GM19467 (cell line): Measurements from ENCODE around the gene MARCHF5.

Experiments
- ATAC-seq: cut with Tn5 transposase; IDR thresholded peaks from one replicate; pipeline ENCODE4 v1.9.1; 2021; ENCODE audit warnings: mild to moderate bottlenecking, moderate library complexity; ENCODE audit not compliant: unreplicated experiment

The MARCHF5 gene

GRCh38 chr10:92290837-92291615 is at the start of gene MARCHF5, which contains the start of gene CPEB3:
MARCHF5 (plus strand) TSS chr10:92291167; CDS start chr10:92291495, 328 bp downstream.
CPEB3 (minus strand) TSS chr10:92291078; CDS start chr10:92240350, 50,728 bp downstream.
- ATAC-seq: peak; percentile 99

GRCh38 chr10:92241501-92241900 is 49.5 kb upstream of the MARCHF5 start:
- no peak for ATAC-seq

GRCh38 chr10:92242380-92242779 is 48.6 kb upstream of the MARCHF5 start:
- ATAC-seq: no peak

GRCh38 chr10:92242910-92243671 is 47.9 kb upstream of the MARCHF5 start:
- ATAC-seq: no peak

GRCh38 chr10:92244796-92245195 is 46.2 kb upstream of the MARCHF5 start:
- ATAC-seq: no peak

GRCh38 chr10:92248566-92248965 is 42.4 kb upstream of the MARCHF5 start:
- no peak for ATAC-seq

GRCh38 chr10:92263396-92263795 is 27.6 kb upstream of the MARCHF5 start:
- no peak for ATAC-seq

- ATAC-seq: no peak
These were observed 26.7 kb upstream of the MARCHF5 start for GRCh38 chr10:92264249-92264648.

- ATAC-seq: no peak
These were observed 25.2 kb upstream of the MARCHF5 start for GRCh38 chr10:92265687-92266258.

GRCh38 chr10:92267343-92267742 is 23.6 kb upstream of the MARCHF5 start:
- ATAC-seq: no peak

- no peak for ATAC-seq
These were observed 22.2 kb upstream of the MARCHF5 start for GRCh38 chr10:92268748-92269147.

GRCh38 chr10:92274071-92274470 is 16.9 kb upstream of the MARCHF5 start:
- no peak for ATAC-seq

- no peak for ATAC-seq
These were observed 11.8 kb upstream of the MARCHF5 start for GRCh38 chr10:92278996-92279696.

GRCh38 chr10:92284112-92284704 is 6.8 kb upstream of the MARCHF5 start:
- ATAC-seq: no peak

GRCh38 chr10:92290076-92290836 is 711 bp upstream of the MARCHF5 start:
- peak; percentile 1 for ATAC-seq

- no peak for ATAC-seq
These were observed 574 bp downstream of the MARCHF5 start for GRCh38 chr10:92291616-92291865.

- no peak for ATAC-seq
These were observed 1.2 kb downstream of the MARCHF5 start for GRCh38 chr10:92291921-92292845.

- ATAC-seq: no peak
These were observed 7.5 kb downstream of the MARCHF5 start for GRCh38 chr10:92298487-92298886.

GRCh38 chr10:92303096-92303495 is 12.1 kb downstream of the MARCHF5 start:
- ATAC-seq: no peak
